ENCODE results near the gene ART3.

DNA sequence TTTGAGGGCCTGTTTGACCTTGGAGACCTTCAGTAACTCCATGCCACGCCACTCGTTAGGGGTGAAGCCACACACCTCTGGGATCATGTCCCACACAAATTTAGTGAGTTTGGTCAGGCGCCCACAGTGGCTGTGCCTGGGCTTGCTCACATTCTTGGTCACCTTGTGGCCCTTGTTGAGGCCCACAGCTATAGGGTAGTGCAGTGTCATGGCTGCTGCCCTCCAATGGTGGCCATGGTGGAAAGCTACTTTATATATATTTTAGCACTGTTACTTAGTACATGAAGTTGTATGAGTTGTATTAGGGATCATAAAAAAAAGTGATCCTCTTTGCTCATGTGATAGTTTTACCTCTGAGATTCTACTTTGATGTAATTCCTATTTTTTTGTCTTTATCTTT lies 37.7 kb upstream of the ART3 start:
- TF ChIP-seq, protein P1, sequence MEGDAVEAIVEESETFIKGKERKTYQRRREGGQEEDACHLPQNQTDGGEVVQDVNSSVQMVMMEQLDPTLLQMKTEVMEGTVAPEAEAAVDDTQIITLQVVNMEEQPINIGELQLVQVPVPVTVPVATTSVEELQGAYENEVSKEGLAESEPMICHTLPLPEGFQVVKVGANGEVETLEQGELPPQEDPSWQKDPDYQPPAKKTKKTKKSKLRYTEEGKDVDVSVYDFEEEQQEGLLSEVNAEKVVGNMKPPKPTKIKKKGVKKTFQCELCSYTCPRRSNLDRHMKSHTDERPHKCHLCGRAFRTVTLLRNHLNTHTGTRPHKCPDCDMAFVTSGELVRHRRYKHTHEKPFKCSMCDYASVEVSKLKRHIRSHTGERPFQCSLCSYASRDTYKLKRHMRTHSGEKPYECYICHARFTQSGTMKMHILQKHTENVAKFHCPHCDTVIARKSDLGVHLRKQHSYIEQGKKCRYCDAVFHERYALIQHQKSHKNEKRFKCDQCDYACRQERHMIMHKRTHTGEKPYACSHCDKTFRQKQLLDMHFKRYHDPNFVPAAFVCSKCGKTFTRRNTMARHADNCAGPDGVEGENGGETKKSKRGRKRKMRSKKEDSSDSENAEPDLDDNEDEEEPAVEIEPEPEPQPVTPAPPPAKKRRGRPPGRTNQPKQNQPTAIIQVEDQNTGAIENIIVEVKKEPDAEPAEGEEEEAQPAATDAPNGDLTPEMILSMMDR (IDR thresholded peaks at IDR 0.05), result no peak
- TF ChIP-seq EZH2 (IDR thresholded peaks at IDR 0.05; ENCODE audit: borderline replicate concordance, insufficient read depth, low read depth, low read length, poor library complexity, severe bottlenecking), result no peak
